AG09309 (cell line): ENCODE data around the gene ZNF682.
"Not testable (repeated sequence)": the region's sequence is repeated elsewhere in the genome, so short reads cannot be mapped to it uniquely, and the experiment has no call there.

Experiments used
- DNase-seq: peaks from one replicate; pipeline ENCODE4 v3.0.0-alpha.2; 2010; ENCODE audit warnings: low read depth
- H3K4me3 ChIP-seq: 2 replicates; pipeline ENCODE4 v1.5.1; 2011; ENCODE audit warnings: mild to moderate bottlenecking, low read depth, low read length, moderate library complexity; ENCODE audit not compliant: control insufficient read depth
- TF ChIP-seq, protein P1 (sequence below): IDR thresholded peaks from 2 replicates; pipeline ENCODE4 v1.5.1; 2011; ENCODE audit warnings: mild to moderate bottlenecking, low read depth, low read length, inconsistent platforms; ENCODE audit not compliant: insufficient read depth, control insufficient read depth; ENCODE audit errors: missing control alignments

The ZNF682 gene

DNA sequence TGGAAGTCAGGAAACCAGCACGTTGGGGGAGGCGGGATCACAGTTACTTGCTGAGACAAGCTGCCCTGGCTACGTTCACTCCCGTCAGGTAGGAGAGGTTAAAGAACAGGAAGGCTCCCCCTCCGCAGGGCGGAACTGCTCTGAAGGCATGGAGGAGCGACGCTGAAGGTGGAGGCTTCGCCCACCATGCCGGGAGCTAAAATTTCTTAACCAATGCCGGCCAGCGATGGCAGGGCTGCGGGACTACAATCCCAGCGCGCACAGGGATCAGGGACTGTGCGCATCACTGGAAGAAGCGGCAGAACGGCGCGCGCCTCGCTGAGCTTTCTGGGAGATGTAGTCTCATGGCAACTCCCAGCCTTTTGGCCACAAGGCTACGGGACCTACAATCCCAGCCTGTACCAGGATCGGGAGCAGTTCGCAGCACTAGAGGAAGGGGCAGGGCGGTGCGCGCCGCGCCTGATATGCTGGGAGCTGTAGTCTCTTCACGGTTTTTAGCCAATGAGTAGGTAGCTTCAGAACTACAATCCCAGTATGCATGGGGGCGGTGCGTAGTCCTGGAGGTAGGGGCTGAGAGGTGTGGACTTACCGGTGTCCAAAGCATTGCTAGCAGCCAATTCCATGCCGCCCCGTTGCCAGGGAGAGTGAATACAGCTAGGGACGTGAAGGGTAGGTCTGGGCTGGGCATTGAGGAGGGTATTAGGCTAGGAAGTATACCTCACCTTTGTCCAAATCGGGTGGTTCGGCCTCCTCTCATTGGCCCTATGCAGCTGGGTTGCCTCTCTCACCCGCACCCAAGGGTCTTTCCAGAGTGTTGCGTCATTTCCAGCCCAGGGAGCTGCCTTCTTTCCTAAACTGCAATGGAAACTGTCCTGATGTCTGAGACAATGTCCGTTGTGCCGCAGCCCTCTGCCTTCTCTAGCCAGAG, 12.8 kb upstream of the ZNF682 start:
- peak overlapping the region; percentile 78 for H3K4me3 ChIP-seq
- TF ChIP-seq, protein P1, sequence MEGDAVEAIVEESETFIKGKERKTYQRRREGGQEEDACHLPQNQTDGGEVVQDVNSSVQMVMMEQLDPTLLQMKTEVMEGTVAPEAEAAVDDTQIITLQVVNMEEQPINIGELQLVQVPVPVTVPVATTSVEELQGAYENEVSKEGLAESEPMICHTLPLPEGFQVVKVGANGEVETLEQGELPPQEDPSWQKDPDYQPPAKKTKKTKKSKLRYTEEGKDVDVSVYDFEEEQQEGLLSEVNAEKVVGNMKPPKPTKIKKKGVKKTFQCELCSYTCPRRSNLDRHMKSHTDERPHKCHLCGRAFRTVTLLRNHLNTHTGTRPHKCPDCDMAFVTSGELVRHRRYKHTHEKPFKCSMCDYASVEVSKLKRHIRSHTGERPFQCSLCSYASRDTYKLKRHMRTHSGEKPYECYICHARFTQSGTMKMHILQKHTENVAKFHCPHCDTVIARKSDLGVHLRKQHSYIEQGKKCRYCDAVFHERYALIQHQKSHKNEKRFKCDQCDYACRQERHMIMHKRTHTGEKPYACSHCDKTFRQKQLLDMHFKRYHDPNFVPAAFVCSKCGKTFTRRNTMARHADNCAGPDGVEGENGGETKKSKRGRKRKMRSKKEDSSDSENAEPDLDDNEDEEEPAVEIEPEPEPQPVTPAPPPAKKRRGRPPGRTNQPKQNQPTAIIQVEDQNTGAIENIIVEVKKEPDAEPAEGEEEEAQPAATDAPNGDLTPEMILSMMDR, result peak; percentile 5

DNA sequence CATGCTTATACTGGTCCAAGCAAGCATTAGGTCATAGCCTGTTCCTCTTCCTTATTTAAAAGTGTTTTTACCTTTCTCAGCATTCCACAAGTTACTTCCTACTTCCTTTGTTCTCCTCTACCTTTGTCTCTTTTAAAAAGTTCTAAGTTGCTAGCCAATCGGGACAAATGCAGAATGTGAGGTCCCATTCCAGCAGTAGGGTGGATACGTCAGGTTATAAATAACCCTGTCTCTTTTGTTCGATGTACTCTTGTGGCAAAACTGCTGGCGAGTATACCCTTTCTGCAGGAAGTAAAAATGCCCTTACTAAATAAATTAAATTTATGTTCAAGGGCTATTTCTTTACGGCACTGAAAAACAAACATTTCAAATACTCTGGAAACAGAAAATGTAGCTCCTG, 6.4 kb upstream of the ZNF682 start:
- not testable (repeated sequence) for DNase-seq, H3K4me3 ChIP-seq

More for the DNA sequence above, 12.8 kb upstream of the ZNF682 start:
- DNase-seq, result peak; percentile 93

DNA sequence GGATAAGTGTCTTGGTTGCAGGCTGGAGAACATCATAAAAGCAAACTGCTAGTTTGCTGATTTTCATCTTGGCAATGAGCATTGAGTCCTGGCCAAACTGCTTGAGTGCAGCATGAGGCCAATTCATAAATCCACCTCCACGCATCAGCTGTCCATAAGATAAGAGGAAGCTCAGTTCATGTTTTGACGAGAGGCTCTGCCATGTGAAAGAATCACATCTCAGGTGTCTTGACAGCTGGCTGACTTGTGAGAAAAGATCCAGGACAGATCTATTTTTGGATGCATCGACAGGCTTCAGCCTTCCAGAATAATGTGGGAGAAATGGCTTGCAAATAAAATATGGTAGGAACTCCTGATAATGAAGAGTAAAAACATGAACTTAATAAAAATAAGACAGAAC, 5.4 kb upstream of the ZNF682 start:
- no peak overlapping the region for H3K4me3 ChIP-seq
- no peak for DNase-seq
- TF ChIP-seq, protein P1, result no peak

DNA sequence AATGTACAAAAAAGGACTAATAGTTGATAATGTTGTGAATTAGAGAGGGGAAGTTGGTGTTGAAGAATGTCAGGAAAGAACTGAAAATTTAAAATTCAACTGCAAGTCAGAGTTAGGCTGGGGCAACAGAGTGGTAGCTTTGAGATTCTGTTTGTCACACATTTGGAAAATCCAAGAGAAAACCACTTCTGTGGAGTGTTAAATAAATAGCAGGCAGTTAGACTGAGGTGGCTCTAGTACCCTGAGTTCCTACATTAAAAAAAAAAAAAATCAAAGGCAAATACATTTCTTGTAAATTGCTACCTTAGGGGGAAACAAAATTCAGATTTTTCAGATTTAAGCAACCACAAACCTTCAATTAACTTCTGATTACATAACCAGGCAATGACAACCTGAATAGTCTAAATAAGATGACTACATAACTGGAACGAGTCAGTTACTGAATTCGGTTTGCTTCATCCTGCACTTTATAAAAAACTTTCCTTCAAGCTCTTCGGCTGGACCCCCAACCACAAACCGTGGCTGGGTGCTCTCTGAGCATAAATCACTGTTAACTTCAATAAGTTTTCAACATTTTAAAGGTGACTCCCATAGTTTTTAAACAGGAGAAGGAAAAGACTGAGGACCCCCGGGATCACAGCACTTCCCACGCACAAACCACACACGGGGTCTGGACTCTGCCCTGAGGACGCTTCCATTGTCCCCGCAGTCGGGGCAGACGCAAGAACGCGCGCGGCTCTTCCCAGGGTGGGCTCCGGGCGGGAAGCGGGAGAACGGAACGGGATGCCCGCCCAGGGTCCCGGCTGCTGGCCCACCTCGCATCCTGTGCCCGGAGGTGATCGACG, 725 bp downstream of the ZNF682 start:
- H3K4me3 ChIP-seq, result peak overlapping the region; percentile 78
- DNase-seq, result no peak

DNA sequence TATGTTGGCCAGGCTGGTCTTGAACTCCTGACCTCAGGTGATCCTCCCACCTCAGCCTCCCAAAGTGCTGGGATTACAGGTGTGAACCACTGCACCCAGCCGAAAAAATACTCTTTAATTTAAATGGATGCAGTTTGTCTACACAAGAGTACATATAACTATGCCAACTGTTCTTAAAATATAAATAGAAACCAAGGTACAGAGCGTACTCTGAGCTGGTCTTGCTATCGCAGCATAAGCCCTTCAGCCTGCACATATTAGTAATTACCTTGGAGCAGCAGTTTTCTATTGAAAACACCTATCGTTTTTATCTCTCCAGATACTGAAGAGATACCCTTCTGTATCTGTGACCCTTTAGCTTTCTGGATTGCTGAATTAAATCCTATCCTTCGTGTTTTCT, 3.4 kb downstream of the ZNF682 start:
- no peak for DNase-seq
- TF ChIP-seq, protein P1, result no peak
- H3K4me3 ChIP-seq, result no peak overlapping the region

More for the DNA sequence above, 725 bp downstream of the ZNF682 start:
- TF ChIP-seq, protein P1, result no peak

GRCh38 chr19:20028611-20029010, 10.7 kb downstream of the ZNF682 start:
- no peak for DNase-seq
- H3K4me3 ChIP-seq, result no peak overlapping the region
- TF ChIP-seq, protein P1, result no peak

- TF ChIP-seq, protein P1, result no peak
- no peak overlapping the region for H3K4me3 ChIP-seq
- no peak for DNase-seq
Observed at GRCh38 chr19:20005741-20006140, 33.6 kb downstream of the ZNF682 start.
